GM23338 (cell line): ENCODE measurements around the gene DUSP3. TPM values are rescaled to one million over a fixed set of nuclear protein-coding genes. Genes with fewer than 3 reads are reported as not detected.

ENCODE experiments used
- ATAC-seq: fragments of 200-7000 bp; cut with Tn5 transposase; 3 replicates; pipeline ENCODE4 v1.9.1; 2020
- DNase-seq: peaks from one replicate; pipeline ENCODE4 v3.0.0-alpha.2; 2015; ENCODE audit warnings: low spot score
- H2AFZ ChIP-seq: fragments of 200-600 bp; sonication (generic); 2 replicates; pipeline ENCODE4 v1.8.0; 2016; ENCODE audit warnings: antibody characterized with exemption, mild to moderate bottlenecking, moderate library complexity
- H3F3A ChIP-seq: fragments of 200-600 bp; sonication (generic); replicated peaks from 2 replicates; pipeline ENCODE4 v1.8.0; 2017; ENCODE audit warnings: antibody characterized with exemption, mixed run types, low read depth
- H3K27ac ChIP-seq: fragments of 200-600 bp; sonication (generic); 2 replicates; pipeline ENCODE4 v1.6.1; 2016; ENCODE audit warnings: low read depth
- H3K27me3 ChIP-seq: fragments of 200-600 bp; sonication (generic); 2 replicates; pipeline ENCODE4 v1.8.0; 2016; ENCODE audit warnings: mild to moderate bottlenecking, mixed run types, moderate library complexity; ENCODE audit not compliant: insufficient read depth
- H3K36me3 ChIP-seq: fragments of 200-600 bp; sonication (generic); 2 replicates; pipeline ENCODE4 v1.8.0; 2016; ENCODE audit warnings: mild to moderate bottlenecking; ENCODE audit not compliant: insufficient read depth
- H3K4me1 ChIP-seq: fragments of 200-600 bp; sonication (generic); 2 replicates; pipeline ENCODE4 v1.8.0; 2016; ENCODE audit warnings: mild to moderate bottlenecking, moderate library complexity; ENCODE audit not compliant: insufficient read depth
- H3K4me2 ChIP-seq: fragments of 200-600 bp; sonication (generic); 2 replicates; pipeline ENCODE4 v1.7.1; 2017; ENCODE audit warnings: mixed run types
- H3K4me3 ChIP-seq: fragments of 200-600 bp; sonication (generic); 2 replicates; pipeline ENCODE4 v1.6.1; 2016; ENCODE audit warnings: mixed run types
- H3K79me2 ChIP-seq: fragments of 200-600 bp; sonication (generic); replicated peaks from 2 replicates; pipeline ENCODE4 v1.8.0; 2017; ENCODE audit warnings: mild to moderate bottlenecking; ENCODE audit not compliant: insufficient read depth
- H3K9me2 ChIP-seq: fragments of 200-600 bp; sonication (generic); 2 replicates; pipeline ENCODE4 v1.8.0; 2017; ENCODE audit not compliant: insufficient read depth
- H4K20me1 ChIP-seq: fragments of 200-600 bp; sonication (generic); replicated peaks from 2 replicates; pipeline ENCODE4 v1.8.0; 2017; ENCODE audit warnings: mild to moderate bottlenecking; ENCODE audit not compliant: insufficient read depth
- H3K27ac Mint-ChIP-seq: 2 replicates; pipeline ENCODE4 v1.8.0; 2020; ENCODE audit warnings: inconsistent platforms, mild to moderate bottlenecking, moderate library complexity, mixed read lengths
- H3K27me3 Mint-ChIP-seq: 3 replicates; pipeline ENCODE4 v1.8.0; 2022; ENCODE audit warnings: low read depth, mild to moderate bottlenecking, moderate library complexity, mixed read lengths, inconsistent platforms; ENCODE audit not compliant: insufficient read depth, poor library complexity
- H3K36me3 Mint-ChIP-seq: 3 replicates; pipeline ENCODE4 v1.8.0; 2021; ENCODE audit warnings: low read depth, mild to moderate bottlenecking, inconsistent platforms, moderate library complexity, mixed read lengths
- H3K4me1 Mint-ChIP-seq: 3 replicates; pipeline ENCODE4 v1.8.0; 2020; ENCODE audit warnings: mild to moderate bottlenecking, inconsistent platforms, mixed read lengths
- H3K4me3 Mint-ChIP-seq: 3 replicates; pipeline ENCODE4 v1.8.0; 2021; ENCODE audit warnings: moderate library complexity, mild to moderate bottlenecking, inconsistent platforms, mixed read lengths
- H3K9me3 Mint-ChIP-seq: 3 replicates; pipeline ENCODE4 v1.8.0; 2020; ENCODE audit warnings: moderate library complexity, mild to moderate bottlenecking, inconsistent platforms, mixed read lengths
- CREB1 ChIP-seq: fragments of 250-450 bp; sonication (Bioruptor Pico); IDR thresholded peaks from 2 replicates; pipeline ENCODE4 v1.5.0; 2020; ENCODE audit warnings: low read depth, mild to moderate bottlenecking, moderate library complexity
- EZH2phosphoT487 ChIP-seq: fragments of 200-600 bp; sonication (generic); IDR thresholded peaks from one replicate; pipeline ENCODE4 v1.8.1; 2018; ENCODE audit warnings: antibody characterized with exemption; ENCODE audit not compliant: unreplicated experiment
- NANOG ChIP-seq: IDR thresholded peaks from 2 replicates; pipeline ENCODE4 v1.6.1; 2016; ENCODE audit warnings: antibody characterized with exemption, borderline replicate concordance
- ZNF331 ChIP-seq: fragments of 250-450 bp; sonication (Bioruptor Pico); IDR thresholded peaks from 2 replicates; pipeline ENCODE4 v1.5.0; 2020; ENCODE audit warnings: low read depth, mild to moderate bottlenecking, moderate library complexity
- polyA plus RNA-seq: library from polyadenylated mRNA; unstranded; fragments of >200 nt; fragmentation: Nextera tagmentation; extraction: Ambion mirVana; gene quantifications from 2 replicates; pipeline ENCODE4 v1.2.1, GENCODE V29; 2016
- total RNA-seq: library from RNA; depleted of rRNA; stranded (reverse); fragments of >200 nt; shearing (Covaris generic); gene quantifications from 2 replicates; pipeline ENCODE4 v1.2.3, GENCODE V29; 2014
- TF ChIP-seq, protein P1 (sequence below): fragments of 250-450 bp; sonication (Bioruptor Pico); IDR thresholded peaks from 2 replicates; pipeline ENCODE4 v1.5.0; 2020; ENCODE audit warnings: mild to moderate bottlenecking, moderate library complexity
- TF ChIP-seq, protein P2 (sequence below): IDR thresholded peaks from one replicate; pipeline ENCODE4 v1.6.1; 2018; ENCODE audit warnings: antibody characterized with exemption; ENCODE audit not compliant: unreplicated experiment

Gene DUSP3
- total and polyA plus RNA-seq, 2 experiments from 2014 or later = 14.7 to 22.1 TPM

DNA sequence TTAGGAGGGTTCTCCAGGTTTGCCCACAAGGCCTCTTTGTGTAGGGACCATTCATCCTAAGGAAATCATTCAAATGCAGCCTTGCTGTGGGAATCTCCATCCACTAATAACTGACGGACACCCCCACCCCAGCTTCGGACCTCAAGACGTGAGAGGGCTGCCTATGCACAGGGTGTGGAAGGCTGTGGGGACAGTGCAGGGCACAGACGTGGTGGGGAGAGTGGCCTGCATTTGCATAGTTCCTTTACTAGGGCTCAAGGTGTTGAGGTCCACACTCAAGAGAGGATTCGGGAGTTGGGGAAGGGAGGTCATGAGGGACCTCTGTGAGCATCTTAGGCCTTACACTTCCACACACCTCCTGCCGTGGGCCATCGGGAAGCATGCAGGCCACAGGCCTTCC lies 9.8 kb downstream of the DUSP3 start (continued):
- TF ChIP-seq, protein P1, sequence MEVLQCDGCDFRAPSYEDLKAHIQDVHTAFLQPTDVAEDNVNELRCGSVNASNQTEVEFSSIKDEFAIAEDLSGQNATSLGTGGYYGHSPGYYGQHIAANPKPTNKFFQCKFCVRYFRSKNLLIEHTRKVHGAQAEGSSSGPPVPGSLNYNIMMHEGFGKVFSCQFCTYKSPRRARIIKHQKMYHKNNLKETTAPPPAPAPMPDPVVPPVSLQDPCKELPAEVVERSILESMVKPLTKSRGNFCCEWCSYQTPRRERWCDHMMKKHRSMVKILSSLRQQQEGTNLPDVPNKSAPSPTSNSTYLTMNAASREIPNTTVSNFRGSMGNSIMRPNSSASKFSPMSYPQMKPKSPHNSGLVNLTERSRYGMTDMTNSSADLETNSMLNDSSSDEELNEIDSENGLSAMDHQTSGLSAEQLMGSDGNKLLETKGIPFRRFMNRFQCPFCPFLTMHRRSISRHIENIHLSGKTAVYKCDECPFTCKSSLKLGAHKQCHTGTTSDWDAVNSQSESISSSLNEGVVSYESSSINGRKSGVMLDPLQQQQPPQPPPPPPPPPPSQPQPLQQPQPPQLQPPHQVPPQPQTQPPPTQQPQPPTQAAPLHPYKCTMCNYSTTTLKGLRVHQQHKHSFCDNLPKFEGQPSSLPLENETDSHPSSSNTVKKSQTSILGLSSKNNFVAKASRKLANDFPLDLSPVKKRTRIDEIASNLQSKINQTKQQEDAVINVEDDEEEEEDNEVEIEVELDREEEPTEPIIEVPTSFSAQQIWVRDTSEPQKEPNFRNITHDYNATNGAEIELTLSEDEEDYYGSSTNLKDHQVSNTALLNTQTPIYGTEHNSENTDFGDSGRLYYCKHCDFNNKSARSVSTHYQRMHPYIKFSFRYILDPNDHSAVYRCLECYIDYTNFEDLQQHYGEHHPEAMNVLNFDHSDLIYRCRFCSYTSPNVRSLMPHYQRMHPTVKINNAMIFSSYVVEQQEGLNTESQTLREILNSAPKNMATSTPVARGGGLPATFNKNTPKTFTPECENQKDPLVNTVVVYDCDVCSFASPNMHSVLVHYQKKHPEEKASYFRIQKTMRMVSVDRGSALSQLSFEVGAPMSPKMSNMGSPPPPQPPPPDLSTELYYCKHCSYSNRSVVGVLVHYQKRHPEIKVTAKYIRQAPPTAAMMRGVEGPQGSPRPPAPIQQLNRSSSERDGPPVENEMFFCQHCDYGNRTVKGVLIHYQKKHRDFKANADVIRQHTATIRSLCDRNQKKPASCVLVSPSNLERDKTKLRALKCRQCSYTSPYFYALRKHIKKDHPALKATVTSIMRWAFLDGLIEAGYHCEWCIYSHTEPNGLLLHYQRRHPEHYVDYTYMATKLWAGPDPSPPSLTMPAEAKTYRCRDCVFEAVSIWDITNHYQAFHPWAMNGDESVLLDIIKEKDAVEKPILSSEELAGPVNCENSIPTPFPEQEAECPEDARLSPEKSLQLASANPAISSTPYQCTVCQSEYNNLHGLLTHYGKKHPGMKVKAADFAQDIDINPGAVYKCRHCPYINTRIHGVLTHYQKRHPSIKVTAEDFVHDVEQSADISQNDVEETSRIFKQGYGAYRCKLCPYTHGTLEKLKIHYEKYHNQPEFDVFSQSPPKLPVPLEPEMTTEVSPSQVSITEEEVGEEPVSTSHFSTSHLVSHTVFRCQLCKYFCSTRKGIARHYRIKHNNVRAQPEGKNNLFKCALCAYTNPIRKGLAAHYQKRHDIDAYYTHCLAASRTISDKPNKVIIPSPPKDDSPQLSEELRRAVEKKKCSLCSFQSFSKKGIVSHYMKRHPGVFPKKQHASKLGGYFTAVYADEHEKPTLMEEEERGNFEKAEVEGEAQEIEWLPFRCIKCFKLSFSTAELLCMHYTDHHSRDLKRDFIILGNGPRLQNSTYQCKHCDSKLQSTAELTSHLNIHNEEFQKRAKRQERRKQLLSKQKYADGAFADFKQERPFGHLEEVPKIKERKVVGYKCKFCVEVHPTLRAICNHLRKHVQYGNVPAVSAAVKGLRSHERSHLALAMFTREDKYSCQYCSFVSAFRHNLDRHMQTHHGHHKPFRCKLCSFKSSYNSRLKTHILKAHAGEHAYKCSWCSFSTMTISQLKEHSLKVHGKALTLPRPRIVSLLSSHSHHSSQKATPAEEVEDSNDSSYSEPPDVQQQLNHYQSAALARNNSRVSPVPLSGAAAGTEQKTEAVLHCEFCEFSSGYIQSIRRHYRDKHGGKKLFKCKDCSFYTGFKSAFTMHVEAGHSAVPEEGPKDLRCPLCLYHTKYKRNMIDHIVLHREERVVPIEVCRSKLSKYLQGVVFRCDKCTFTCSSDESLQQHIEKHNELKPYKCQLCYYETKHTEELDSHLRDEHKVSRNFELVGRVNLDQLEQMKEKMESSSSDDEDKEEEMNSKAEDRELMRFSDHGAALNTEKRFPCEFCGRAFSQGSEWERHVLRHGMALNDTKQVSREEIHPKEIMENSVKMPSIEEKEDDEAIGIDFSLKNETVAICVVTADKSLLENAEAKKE (CRISPR knock-in tag) = no peak
- no peak for TF ChIP-seq EZH2phosphoT487

DNA sequence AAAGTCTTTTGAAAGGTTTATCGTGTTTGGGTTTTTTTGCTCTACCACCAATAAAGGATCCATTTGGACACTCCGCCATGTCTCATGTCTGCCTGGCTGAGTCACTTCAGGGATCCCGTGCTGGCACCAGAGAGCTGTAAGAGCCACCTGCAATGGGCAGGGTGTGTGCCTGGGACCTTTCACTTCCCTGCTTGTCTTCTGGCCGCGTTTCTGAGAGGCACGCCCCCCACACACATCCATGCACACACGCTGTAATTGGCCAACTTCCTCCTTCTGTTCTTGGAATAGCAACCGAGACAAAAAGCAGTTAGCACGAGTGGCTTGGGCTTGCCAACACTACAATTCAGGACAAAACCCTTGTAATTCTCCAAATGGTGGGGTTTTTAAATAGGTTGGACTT lies 10.4 kb downstream of the DUSP3 start:
- no peak overlapping the region for H3K4me3 ChIP-seq
- H3K4me1 ChIP-seq = no peaks in the 10 kb centered on the region
- no peaks in the 10 kb centered on the region for H3F3A ChIP-seq
- H3K27me3 ChIP-seq = no peaks in the 10 kb centered on the region
- H3K79me2 ChIP-seq = no peaks in the 10 kb centered on the region
- no peak overlapping the region for H3K27ac ChIP-seq
- Mint-ChIP-seq H3K36me3 (peaks cover 29% of the 10 kb centered on the region), H3K9me3 (no peaks in the 10 kb centered on the region), H3K27me3 (peaks cover 5% of the 10 kb centered on the region), H3K27ac (no peak overlapping the region), H3K4me1 (no peaks in the 10 kb centered on the region), H3K4me3 (no peak overlapping the region)
- H3K9me2 ChIP-seq = no peaks in the 10 kb centered on the region
- no peaks in the 10 kb centered on the region for H4K20me1 ChIP-seq
- DNase-seq = no peak
- no peak overlapping the region for H2AFZ ChIP-seq
- no peak for ATAC-seq
- H3K4me2 ChIP-seq = no peak overlapping the region
- 0 out of 2 replicates have a peak, but pooled peaks cover 3% of the 10 kb centered on the region for H3K36me3 ChIP-seq
- TF ChIP-seq NANOG (no peak), ZNF331 (CRISPR knock-in tag) (no peak), CREB1 (CRISPR knock-in tag) (no peak), EZH2phosphoT487 (no peak)
- TF ChIP-seq, protein P2, sequence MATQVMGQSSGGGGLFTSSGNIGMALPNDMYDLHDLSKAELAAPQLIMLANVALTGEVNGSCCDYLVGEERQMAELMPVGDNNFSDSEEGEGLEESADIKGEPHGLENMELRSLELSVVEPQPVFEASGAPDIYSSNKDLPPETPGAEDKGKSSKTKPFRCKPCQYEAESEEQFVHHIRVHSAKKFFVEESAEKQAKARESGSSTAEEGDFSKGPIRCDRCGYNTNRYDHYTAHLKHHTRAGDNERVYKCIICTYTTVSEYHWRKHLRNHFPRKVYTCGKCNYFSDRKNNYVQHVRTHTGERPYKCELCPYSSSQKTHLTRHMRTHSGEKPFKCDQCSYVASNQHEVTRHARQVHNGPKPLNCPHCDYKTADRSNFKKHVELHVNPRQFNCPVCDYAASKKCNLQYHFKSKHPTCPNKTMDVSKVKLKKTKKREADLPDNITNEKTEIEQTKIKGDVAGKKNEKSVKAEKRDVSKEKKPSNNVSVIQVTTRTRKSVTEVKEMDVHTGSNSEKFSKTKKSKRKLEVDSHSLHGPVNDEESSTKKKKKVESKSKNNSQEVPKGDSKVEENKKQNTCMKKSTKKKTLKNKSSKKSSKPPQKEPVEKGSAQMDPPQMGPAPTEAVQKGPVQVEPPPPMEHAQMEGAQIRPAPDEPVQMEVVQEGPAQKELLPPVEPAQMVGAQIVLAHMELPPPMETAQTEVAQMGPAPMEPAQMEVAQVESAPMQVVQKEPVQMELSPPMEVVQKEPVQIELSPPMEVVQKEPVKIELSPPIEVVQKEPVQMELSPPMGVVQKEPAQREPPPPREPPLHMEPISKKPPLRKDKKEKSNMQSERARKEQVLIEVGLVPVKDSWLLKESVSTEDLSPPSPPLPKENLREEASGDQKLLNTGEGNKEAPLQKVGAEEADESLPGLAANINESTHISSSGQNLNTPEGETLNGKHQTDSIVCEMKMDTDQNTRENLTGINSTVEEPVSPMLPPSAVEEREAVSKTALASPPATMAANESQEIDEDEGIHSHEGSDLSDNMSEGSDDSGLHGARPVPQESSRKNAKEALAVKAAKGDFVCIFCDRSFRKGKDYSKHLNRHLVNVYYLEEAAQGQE = no peak
- TF ChIP-seq, protein P1 (CRISPR knock-in tag) = no peak
